ENCODE results near the gene ANKRD60.
A peak's percentile ranks its signal among the peaks of the same experiment; 100 is the strongest.

Gene ANKRD60

GRCh38 chr20:58244517-58245030 lies 16.1 kb upstream of the ANKRD60 start:
- no peak for DNase-seq (ENCODE audit: low read depth in 2 of 2, low spot score in 1 of 2)

DNA sequence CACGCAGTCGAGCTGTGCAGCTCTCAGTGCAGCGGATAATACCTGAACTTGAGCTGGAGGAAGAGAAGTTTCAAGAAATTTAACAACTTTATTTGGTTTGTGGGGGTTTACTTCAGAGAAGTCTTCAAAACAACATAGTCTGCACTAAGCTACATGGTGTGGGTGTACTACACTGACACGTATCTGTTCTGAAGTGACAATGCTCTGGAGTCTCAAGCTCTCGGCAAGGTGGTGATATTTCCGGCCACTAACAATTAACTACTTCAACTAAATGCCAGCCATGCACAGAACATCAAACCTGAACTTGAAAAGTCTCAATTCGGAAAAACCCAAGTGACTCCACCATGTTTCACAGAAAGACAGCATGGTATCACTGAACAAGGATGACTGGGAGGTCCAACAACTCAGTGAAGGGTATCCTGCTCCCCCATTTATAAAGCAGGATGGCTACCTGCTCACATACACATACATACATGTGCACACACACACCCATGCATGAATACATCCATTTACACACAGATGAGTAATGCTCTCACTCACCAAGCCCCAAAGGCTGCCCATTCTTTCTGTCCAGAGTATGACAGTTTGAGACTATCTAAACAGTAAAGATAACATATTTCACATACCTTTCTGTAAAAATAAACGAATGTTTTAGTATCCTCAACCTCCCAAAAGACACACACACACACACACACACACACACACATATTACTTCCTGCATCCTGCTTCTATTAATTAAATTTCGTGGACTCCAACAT lies 15.4 kb upstream of the ANKRD60 start:
- DNase-seq (ENCODE audit: low read depth in 2 of 2, low spot score in 1 of 2), result no peak

GRCh38 chr20:58242824-58243223 lies 14.4 kb upstream of the ANKRD60 start:
- no peak for DNase-seq (ENCODE audit: low read depth in 2 of 2, low spot score in 1 of 2)

- DNase-seq (ENCODE audit: low read depth in 2 of 2, low spot score in 1 of 2), result no peak
These were observed 13.5 kb upstream of the ANKRD60 start for GRCh38 chr20:58241766-58242465.

DNA sequence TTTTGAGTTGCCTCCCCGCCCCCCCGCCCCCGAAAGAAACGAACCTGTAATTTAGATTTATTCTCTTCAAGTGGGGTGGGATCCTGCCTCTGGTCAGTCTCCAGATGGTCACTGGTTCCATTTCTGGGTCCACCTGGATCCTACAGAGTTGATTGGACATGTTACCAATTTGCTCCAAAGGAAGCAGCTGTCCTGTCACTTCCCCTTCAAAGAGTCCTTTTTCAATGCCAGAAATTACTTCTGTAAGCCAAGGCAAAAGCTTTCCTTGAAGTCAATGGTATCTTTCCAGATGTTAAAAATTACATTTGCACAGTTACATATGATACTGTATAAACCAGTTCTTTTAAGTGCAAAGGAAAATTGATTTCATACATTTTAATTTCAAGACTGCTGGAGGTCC lies 12.0 kb upstream of the ANKRD60 start:
- no peak for DNase-seq (ENCODE audit: low read depth in 2 of 2, low spot score in 1 of 2)

DNA sequence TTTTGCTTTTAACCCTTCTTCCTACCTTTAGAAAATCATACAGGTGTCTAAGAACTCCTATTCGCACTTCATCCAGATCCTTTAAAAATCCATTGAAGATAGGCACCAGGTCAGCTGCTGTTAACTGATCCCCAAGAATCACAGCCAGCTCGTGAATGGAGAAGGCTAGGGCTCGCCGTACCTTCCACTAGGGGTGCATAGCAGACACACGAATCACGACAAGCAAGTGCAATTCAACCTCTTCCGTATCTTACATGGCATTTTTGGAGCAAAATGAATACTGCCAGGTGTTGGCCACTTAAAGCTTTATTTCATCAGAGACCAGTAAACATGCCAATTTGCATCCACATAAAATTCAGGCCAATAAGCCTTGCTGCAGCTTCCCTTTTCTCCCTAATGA lies 10.8 kb upstream of the ANKRD60 start:
- no peak for DNase-seq (ENCODE audit: low read depth in 2 of 2, low spot score in 1 of 2)

- DNase-seq (ENCODE audit: low read depth in 2 of 2, low spot score in 1 of 2), result no peak
These were observed 10.0 kb upstream of the ANKRD60 start for GRCh38 chr20:58238490-58238889.

- no peak for DNase-seq (ENCODE audit: low read depth in 2 of 2, low spot score in 1 of 2)
These were observed 9.1 kb upstream of the ANKRD60 start for GRCh38 chr20:58237318-58238132.

DNA sequence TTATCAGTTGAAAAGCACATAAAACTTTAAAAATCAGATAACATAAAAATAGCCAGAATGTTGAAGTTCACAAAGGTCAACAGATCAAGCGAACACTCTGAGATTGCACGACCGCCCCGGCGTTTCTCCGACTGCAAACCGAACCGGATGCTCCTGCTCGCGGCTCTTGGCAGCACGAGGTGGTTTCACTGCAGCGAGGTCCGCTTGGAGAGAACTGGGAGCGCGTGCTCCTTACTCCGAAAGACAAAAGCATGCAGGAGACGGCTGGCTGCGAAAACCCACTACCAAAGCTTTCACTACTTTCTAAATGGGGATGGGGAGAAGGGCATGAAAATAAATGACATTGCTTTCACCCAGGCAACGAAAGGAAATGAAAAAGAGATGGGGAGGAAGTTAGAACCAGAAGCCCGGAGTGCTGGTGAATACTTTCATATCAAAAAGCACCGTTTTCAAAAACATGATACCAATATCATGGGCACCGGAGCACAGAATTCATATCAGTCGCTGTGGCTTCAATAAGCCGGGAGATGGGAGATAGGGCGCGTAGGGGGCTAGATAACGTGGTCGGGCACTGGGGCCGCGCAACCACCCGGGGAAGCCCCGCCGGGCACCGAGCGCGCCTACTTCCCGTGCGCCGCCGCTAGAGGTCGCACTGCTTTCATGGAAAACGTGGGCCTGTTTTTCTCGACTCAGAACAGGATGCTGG lies 8.3 kb upstream of the ANKRD60 start:
- peak; percentile 71 to 87 for DNase-seq (ENCODE audit: low read depth in 2 of 2, low spot score in 1 of 2)

DNA sequence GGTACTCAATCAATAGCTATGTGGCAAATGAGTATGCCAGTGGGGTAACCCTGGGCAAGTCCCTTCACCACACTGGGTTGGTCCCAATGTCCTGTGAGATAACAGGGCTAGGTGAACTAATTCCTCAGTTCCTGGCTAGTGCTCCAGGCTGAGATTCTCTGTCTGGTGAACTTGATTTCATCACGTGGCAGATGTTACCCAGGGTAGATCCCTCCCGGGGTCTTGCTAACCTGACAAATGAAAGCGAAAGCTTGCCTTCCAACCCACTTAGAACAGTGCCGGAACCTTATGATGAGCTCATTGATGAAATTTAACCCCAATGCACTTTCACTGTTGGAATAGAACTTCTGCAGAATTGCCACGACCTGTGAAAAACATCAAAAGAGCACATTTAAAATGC lies 6.6 kb upstream of the ANKRD60 start:
- DNase-seq (ENCODE audit: low read depth in 2 of 2, low spot score in 1 of 2), result no peak

GRCh38 chr20:58233881-58234528 lies 5.6 kb upstream of the ANKRD60 start:
- DNase-seq (ENCODE audit: low read depth in 2 of 2, low spot score in 1 of 2), result peak in 1 of 2 donors; percentile 17

DNA sequence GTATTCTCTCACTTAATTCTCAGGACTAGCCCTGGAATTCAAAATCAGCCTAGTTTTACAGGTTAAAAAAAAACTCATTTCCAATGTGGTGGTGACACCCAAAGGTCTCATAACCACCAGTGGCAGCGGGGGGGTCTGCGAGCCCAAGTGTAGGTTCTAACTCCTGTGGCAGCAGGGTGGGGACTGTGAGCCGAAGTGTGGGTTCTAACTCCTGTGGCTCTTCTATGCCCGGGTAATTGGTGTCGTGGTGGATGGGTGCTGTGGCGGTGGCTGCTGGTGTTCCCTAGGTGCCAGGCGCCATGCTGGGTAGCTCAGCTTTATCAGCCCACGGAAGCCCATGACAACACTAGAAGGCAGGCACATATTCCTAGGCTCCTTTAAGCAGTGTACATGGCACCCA lies 4.9 kb upstream of the ANKRD60 start:
- DNase-seq (ENCODE audit: low read depth in 2 of 2, low spot score in 1 of 2), result no peak

GRCh38 chr20:58231683-58232082 lies 3.2 kb upstream of the ANKRD60 start:
- DNase-seq (ENCODE audit: low read depth in 2 of 2, low spot score in 1 of 2), result no peak

DNA sequence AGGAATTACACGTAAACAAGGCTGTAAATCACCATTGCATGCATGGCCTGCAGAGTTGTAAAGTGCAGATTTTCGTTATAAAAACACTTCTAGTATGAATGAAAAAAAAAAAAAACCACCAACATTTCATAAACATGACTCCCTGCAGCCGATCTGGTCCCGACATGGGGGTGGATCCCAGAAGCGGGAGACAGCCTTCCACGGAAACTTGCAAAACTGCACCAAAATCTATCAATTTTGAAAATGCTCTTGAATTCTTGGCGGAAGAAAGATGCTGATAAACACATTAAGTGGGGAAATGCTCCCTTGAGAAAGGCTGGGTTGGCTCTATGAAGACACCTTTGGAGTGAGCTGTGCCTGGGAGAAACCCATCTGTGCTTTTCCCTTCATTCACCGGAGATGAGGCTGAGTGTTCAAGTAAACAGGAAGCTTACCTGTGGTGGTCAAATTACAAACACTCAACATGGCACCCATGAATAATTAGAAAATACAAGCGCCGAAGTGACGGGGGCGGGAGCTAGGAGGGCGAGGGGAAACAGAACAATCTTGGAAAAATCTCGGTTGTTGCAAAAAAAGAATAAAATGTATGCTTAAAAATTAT lies 845 bp upstream of the ANKRD60 start:
- no peak for DNase-seq (ENCODE audit: low read depth in 2 of 2, low spot score in 1 of 2)

DNA sequence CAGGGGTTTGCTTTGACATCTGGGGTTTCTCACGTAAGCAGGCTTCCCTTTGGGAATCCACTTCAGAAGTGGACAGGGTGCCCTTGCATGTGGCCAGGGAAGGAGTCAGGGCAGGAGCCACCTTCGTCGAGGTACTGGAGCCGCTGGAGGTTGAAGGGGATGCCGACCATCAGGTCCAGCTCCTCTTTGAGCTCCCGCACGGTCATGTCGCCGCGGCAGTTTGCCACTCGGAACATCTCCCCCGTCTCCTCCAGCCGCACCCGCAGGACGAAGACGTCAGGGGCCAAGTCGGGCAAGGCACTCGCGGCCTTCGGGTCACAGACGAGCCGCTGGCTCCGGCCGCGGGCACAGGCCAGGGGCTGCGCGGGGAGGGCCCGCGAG lies 360 bp downstream of the ANKRD60 start:
- no peak for DNase-seq (ENCODE audit: low read depth in 2 of 2, low spot score in 1 of 2)

DNA sequence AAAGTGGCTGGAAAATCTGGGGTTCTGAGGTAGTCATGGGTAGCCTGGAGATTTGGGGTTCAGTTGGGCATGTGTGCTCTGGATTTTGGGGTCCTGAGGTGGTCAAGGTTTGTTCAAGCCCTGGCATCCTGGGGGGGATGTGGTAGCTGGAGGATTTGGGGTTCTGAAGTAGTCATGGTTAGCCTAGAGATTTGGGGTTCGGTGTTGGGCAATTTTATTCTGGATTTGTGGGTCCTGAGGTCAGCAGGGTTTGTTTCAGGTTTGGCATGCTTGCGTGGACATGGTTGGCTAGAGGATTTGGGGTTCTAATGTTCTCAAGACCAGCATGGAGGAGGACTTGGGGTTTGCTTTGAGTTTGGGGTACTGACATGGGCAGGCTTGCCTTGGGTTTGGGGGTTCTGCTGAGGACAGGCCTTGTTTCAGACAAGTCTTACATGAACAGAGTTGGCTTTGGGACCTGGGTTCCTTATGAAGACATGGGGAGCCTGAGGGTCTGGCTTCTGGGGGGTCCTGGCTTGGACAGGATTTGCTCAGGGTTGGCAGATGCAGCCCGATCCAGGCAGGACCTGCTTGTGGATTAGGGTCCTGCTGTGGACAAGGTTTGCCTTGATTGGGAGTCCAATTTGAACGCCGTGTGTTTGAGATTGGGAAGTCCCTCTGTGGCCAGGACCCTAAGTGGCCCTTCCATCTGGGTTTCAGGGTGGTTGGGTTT lies 906 bp downstream of the ANKRD60 start:
- no peak for DNase-seq (ENCODE audit: low read depth in 2 of 2, low spot score in 1 of 2)

DNA sequence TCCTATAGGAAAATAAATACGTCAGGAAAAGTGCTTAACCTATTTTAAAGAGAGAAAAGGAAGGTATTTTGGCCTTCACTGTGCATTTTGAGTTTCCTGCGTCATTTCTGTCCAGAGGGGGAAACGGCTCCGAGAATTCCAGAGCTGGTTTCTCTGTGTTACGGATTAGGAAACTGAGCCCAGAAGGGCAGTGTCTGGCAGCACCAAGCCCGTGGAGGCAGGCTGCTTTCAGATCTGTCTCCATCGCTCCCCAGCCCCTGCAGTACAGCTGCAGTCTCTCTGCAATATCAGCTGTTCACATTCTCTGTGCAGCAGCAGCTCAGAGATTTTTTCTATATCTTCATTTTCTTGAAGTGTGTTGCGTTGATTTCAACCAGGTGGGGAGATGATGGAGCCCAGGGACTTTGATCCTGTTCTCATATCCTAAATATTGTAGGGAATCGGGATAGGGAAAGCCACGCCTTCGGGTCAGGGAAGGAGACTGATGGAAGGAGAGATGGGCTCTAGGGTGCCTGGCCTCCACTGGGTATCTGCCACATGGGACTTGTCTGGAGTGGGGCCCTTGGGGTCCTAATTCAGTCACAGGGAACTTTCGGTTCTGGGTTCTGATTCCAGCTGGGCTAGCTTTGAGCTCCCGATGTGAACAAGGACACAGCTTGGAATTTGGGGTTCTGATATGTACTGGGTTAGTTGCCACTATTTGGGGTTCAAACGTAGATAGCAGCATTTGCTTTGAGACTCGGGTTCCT lies 2.8 kb downstream of the ANKRD60 start:
- no peak for DNase-seq (ENCODE audit: low read depth in 2 of 2, low spot score in 1 of 2)

DNA sequence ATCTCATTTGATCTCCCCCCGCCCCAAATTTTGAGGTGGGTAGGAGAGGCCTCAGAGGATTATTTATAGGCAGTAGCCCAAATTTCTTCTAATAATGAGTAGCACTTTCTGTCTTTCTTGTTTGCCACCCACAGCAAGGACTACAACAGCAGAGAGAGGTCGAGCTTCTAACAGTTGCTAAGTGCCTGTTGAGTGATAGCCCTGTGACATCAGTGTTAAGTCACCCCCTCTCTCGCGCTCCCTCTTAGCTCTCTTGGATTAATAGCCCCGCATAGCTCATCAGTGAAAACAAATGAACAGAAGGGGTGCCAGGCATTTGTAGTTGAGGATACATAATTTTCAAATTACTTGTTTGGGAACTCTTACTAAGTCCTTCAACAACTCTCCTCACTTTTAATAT lies 3.5 kb downstream of the ANKRD60 start:
- DNase-seq (ENCODE audit: low read depth in 2 of 2, low spot score in 1 of 2), result no peak

DNA sequence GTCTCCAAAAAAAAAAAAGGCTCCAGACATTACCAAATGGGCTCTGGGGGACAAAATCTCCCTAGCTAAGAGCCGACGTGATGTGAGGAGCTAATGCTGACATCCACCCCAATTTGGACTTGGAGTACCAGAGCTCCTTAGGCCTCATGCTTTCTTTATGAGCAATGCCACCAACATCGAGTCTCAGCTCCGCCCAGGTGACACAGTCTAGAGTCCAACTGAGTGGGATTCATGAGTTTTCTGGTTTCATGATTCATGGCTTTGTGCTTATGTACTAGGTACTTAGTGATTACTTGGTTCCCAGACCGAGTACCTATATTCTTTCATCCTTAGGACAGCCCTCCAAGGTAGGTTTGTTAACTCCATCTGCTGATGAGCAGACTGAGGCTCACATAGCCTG lies 4.4 kb downstream of the ANKRD60 start:
- DNase-seq (ENCODE audit: low read depth in 2 of 2, low spot score in 1 of 2), result no peak

All from stimulated activated CD8-positive, alpha-beta memory T cell treated with anti-CD3 and anti-CD28 coated beads, Interleukin-4, amount 100 ng/mL, for 4 hours (primary cell).